Measurements from ENCODE around the gene CPED1. TPM values are rescaled to one million over a fixed set of nuclear protein-coding genes. Genes with fewer than 3 reads are reported as not detected.

CPED1 gene
- total and polyA plus RNA-seq, 10 of the 15 experiments (the other 5 are each of a cell fraction or from before 2014, with no cell fraction given), result 0.01 to 0.77 (median 0.10) TPM; not detected in 1

- TF ChIP-seq, protein P1, sequence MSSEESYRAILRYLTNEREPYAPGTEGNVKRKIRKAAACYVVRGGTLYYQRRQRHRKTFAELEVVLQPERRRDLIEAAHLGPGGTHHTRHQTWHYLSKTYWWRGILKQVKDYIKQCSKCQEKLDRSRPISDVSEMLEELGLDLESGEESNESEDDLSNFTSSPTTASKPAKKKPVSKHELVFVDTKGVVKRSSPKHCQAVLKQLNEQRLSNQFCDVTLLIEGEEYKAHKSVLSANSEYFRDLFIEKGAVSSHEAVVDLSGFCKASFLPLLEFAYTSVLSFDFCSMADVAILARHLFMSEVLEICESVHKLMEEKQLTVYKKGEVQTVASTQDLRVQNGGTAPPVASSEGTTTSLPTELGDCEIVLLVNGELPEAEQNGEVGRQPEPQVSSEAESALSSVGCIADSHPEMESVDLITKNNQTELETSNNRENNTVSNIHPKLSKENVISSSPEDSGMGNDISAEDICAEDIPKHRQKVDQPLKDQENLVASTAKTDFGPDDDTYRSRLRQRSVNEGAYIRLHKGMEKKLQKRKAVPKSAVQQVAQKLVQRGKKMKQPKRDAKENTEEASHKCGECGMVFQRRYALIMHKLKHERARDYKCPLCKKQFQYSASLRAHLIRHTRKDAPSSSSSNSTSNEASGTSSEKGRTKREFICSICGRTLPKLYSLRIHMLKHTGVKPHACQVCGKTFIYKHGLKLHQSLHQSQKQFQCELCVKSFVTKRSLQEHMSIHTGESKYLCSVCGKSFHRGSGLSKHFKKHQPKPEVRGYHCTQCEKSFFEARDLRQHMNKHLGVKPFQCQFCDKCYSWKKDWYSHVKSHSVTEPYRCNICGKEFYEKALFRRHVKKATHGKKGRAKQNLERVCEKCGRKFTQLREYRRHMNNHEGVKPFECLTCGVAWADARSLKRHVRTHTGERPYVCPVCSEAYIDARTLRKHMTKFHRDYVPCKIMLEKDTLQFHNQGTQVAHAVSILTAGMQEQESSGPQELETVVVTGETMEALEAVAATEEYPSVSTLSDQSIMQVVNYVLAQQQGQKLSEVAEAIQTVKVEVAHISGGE (CRISPR knock-in tag; IDR thresholded peaks at IDR 0.05), result no peak
- no peak for TF ChIP-seq BRCA1 (IDR thresholded peaks at IDR 0.05; ENCODE audit: low read depth, low read length)
- TF ChIP-seq ZNF592 (IDR thresholded peaks at IDR 0.05), result no peak
- TF ChIP-seq KAT2A (conservative IDR thresholded peaks at IDR 0.05; ENCODE audit: control insufficient read depth, low read depth, low read length), result no peak
- no peak for TF ChIP-seq RELA (IDR thresholded peaks at IDR 0.05; ENCODE audit: borderline replicate concordance, partially characterized antibody)
- TF ChIP-seq TCF7 (IDR thresholded peaks at IDR 0.05; ENCODE audit: borderline replicate concordance), result peak; percentile 79
- TF ChIP-seq CEBPB (IDR thresholded peaks at IDR 0.05; ENCODE audit: borderline replicate concordance in 1 of 2, low read depth in 2 of 2, low read length in 2 of 2), result peak in 1 of 2 experiments; percentile 85; a peak in 2 of 4 replicates
- TF ChIP-seq BMI1 (IDR thresholded peaks at IDR 0.05; ENCODE audit: borderline replicate concordance), result peak; percentile 90
- no peak for TF ChIP-seq POLR2A (IDR thresholded peaks at IDR 0.05; ENCODE audit: low read depth, low read length)
- no peak for TF ChIP-seq RBBP5 (conservative IDR thresholded peaks at IDR 0.05)
- TF ChIP-seq YY1 (IDR thresholded peaks at IDR 0.05; ENCODE audit: low read depth, low read length), result no peak
- TF ChIP-seq ZNF217 (IDR thresholded peaks at IDR 0.05), result peak; percentile 100
- no peak for TF ChIP-seq NR2C1 (IDR thresholded peaks at IDR 0.05)
- TF ChIP-seq ATF3 (IDR thresholded peaks at IDR 0.05; ENCODE audit: borderline replicate concordance, extremely low read depth, low read depth, low read length), result no peak
- no peak for TF ChIP-seq RAD21 (IDR thresholded peaks at IDR 0.05; ENCODE audit: insufficient read depth, low read depth, low read length)
- no peak for TF ChIP-seq FOS (IDR thresholded peaks at IDR 0.05; ENCODE audit: borderline replicate concordance, extremely low read depth, insufficient read length)
- TF ChIP-seq HDAC6 (IDR thresholded peaks at IDR 0.05; ENCODE audit: unreplicated experiment), result no peak
- TF ChIP-seq, protein P2, sequence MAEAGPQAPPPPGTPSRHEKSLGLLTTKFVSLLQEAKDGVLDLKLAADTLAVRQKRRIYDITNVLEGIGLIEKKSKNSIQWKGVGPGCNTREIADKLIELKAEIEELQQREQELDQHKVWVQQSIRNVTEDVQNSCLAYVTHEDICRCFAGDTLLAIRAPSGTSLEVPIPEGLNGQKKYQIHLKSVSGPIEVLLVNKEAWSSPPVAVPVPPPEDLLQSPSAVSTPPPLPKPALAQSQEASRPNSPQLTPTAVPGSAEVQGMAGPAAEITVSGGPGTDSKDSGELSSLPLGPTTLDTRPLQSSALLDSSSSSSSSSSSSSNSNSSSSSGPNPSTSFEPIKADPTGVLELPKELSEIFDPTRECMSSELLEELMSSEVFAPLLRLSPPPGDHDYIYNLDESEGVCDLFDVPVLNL (IDR thresholded peaks at IDR 0.05; ENCODE audit: low read depth, low read length), result no peak
- TF ChIP-seq LARP7 (IDR thresholded peaks at IDR 0.05), result no peak
- no peak for TF ChIP-seq KDM1A (IDR thresholded peaks at IDR 0.05; ENCODE audit: borderline replicate concordance)
Observed at GRCh38 chr7:121278120-121279021, 289.9 kb downstream of the CPED1 start (continued).
